B cell (primary cell): ENCODE data around the gene RXYLT1. TPM values are rescaled to one million over a fixed set of nuclear protein-coding genes. Genes with fewer than 3 reads are reported as not detected.
"Not testable (repeated sequence)": the region's sequence is repeated elsewhere in the genome, so short reads cannot be mapped to it uniquely, and the experiment has no call there.

ENCODE experiments used
- ATAC-seq: fragments of 200-7000 bp; cut with Tn5 transposase; one replicate; pipeline ENCODE4 v1.10.0; 2021; ENCODE audit warnings: low read depth, mild to moderate bottlenecking, moderate number of reproducible peaks, moderate library complexity
- CTCF ChIA-PET: fragments of 350-600 bp; sonication (Branson Sonifier 250); formaldehyde crosslinking; loops from one replicate; lab custom pipeline; 2021; ENCODE audit warnings: antibody characterized with exemption, inconsistent platforms; lab: Charles Lee
- POLR2A ChIA-PET: fragments of 350-600 bp; sonication (Branson Sonifier 250); formaldehyde crosslinking; loops from one replicate; lab custom pipeline; 2021; ENCODE audit warnings: antibody characterized with exemption; lab: Charles Lee
- DNase-seq: peaks from one replicate; pipeline ENCODE4 v3.0.0; 2013
- H2AFZ ChIP-seq: 2 replicates; pipeline ENCODE4 v1.6.1; 2012; ENCODE audit warnings: mild to moderate bottlenecking, low read depth, low read length; ENCODE audit not compliant: insufficient read depth, poor library complexity, severe bottlenecking
- H3K27ac ChIP-seq, 2 donors: 1 replicate in 1 of 2; 2 replicates in 1 of 2; pipeline ENCODE4 v1.5.1; 2012 to 2013; ENCODE audit warnings: low read length in 2 of 2, mild to moderate bottlenecking in 2 of 2, moderate library complexity in 1 of 2
- H3K27me3 ChIP-seq, 4 experiments: fragments of 200-600 bp in 1 of 4; sonication (generic) in 1 of 4; replicated peaks in 1 of 4; 1 replicate in 2 of 4; 2 replicates in 2 of 4; pipeline versions ENCODE4 v1.6.1 to v1.7.0; 2013 to 2016; ENCODE audit warnings: low read length in 3 of 4, mild to moderate bottlenecking in 2 of 4, mixed read lengths in 1 of 4, moderate library complexity in 1 of 4; ENCODE audit not compliant: insufficient read depth in 4 of 4, control insufficient read depth in 3 of 4; ENCODE audit errors: control extremely low read depth in 1 of 4
- H3K36me3 ChIP-seq, 2 experiments: replicated peaks in 1 of 2; 1 replicate in 1 of 2; 2 replicates in 1 of 2; pipeline versions ENCODE4 v1.6.1 to v1.7.1; 2013; ENCODE audit warnings: low read length in 1 of 2; ENCODE audit not compliant: insufficient read depth in 2 of 2, control insufficient read depth in 1 of 2; ENCODE audit errors: control extremely low read depth in 1 of 2, extremely low read depth in 1 of 2
- H3K4me1 ChIP-seq, 2 donors: fragments of 200-600 bp in 1 of 2; sonication (generic) in 1 of 2; 1 replicate in 1 of 2; 2 replicates in 1 of 2; pipeline versions ENCODE4 v1.5.1 to v1.6.1; 2013 to 2017; ENCODE audit warnings: low read length in 2 of 2; ENCODE audit not compliant: control insufficient read depth in 2 of 2, insufficient read depth in 2 of 2
- H3K4me2 ChIP-seq: replicated peaks from 2 replicates; pipeline ENCODE3; 2012; ENCODE audit warnings: mild to moderate bottlenecking, low read depth, low read length; ENCODE audit not compliant: poor library complexity, severe bottlenecking
- H3K4me3 ChIP-seq, 5 experiments: fragments of 200-600 bp in 1 of 5; sonication (generic) in 1 of 5; 1 replicate in 3 of 5; 2 replicates in 2 of 5; pipeline versions ENCODE4 v1.5.1 to v1.7.0; 2011 to 2016; ENCODE audit warnings: low read length in 4 of 5, mild to moderate bottlenecking in 4 of 5, low read depth in 2 of 5, control low read depth in 1 of 5, moderate library complexity in 1 of 5; ENCODE audit not compliant: insufficient read depth in 1 of 5; ENCODE audit errors: control extremely low read depth in 1 of 5, extremely low read depth in 1 of 5
- H3K79me2 ChIP-seq: fragments of 200-600 bp; sonication (generic); one replicate; pipeline ENCODE4 v1.6.0; 2016; ENCODE audit warnings: low read length; ENCODE audit not compliant: control insufficient read depth, insufficient read depth
- H3K9ac ChIP-seq: fragments of 200-600 bp; sonication (generic); 2 replicates; pipeline ENCODE4 v1.6.1; 2017; ENCODE audit warnings: mild to moderate bottlenecking, low read length, moderate library complexity
- H3K9me3 ChIP-seq, 3 donors: one replicate each; pipeline versions ENCODE4 v1.6.1 to v1.7.1; 2013; ENCODE audit warnings: low read length in 2 of 3; ENCODE audit not compliant: control insufficient read depth in 2 of 3, insufficient read depth in 1 of 3; ENCODE audit errors: control extremely low read depth in 1 of 3
- H4K20me1 ChIP-seq: 2 replicates; pipeline ENCODE4 v1.6.0; 2012; ENCODE audit warnings: mild to moderate bottlenecking, low read length; ENCODE audit not compliant: insufficient read depth, control insufficient read depth, poor library complexity, severe bottlenecking
- H3K27ac Mint-ChIP-seq: one replicate; pipeline ENCODE4 v1.8.0; 2021; ENCODE audit warnings: mixed read lengths
- H3K27me3 Mint-ChIP-seq: one replicate; pipeline ENCODE4 v1.8.0; 2021; ENCODE audit warnings: mixed read lengths
- H3K4me1 Mint-ChIP-seq: one replicate; pipeline ENCODE4 v1.8.0; 2021; ENCODE audit warnings: mixed read lengths
- H3K4me3 Mint-ChIP-seq: one replicate; pipeline ENCODE4 v1.8.0; 2021; ENCODE audit warnings: mixed read lengths
- H3K9me3 Mint-ChIP-seq: one replicate; pipeline ENCODE4 v1.8.0; 2022; ENCODE audit warnings: mixed read lengths; ENCODE audit not compliant: insufficient read depth
- EZH2 ChIP-seq: IDR thresholded peaks from 2 replicates; pipeline ENCODE4 v1.6.1; 2012; ENCODE audit warnings: borderline replicate concordance, low read depth, mild to moderate bottlenecking, moderate library complexity, low read length; ENCODE audit not compliant: insufficient read depth, poor library complexity, severe bottlenecking
- WGBS: methylation state at CpG from one replicate; pipeline ENCODE4 v1.1.5; 2013; ENCODE audit warnings: missing lambda C conversion rate; ENCODE audit not compliant: insufficient coverage; 5-methylcytosine and 5-hydroxymethylcytosine counted together
- intact Hi-C: fragments of 100-400 bp; cut with micrococcal nuclease; formaldehyde crosslinking; loops from one replicate; pipeline ENCODE4 v1.10.0; 2022
- polyA plus RNA-seq: library from polyadenylated mRNA; depleted of rRNA; stranded (reverse); fragments of >200 nt; gene quantifications from 2 replicates; pipeline ENCODE4 v1.2.3, GENCODE V29; 2012
- total RNA-seq, 2 donors: library from RNA; stranded (reverse); fragments of 120-200 nt in 1 of 2; gene quantifications; 1 replicate in 1 of 2; 2 replicates in 1 of 2; pipeline versions ENCODE4 v1.2.3 to v1.2.4, GENCODE V29; 2013 to 2022
- TF ChIP-seq, protein P1 (sequence below): fragments of 200-600 bp; IDR thresholded peaks from one replicate; pipeline ENCODE4 v1.8.0; 2022; ENCODE audit warnings: antibody characterized with exemption, mild to moderate bottlenecking

The RXYLT1 gene
- total and polyA plus RNA-seq, 2 donors (not counting 1 experiment from before 2014, with no cell fraction given) = 9.4 to 16.5 TPM

GRCh38 chr12:63841011-63841410, 61.3 kb downstream of the RXYLT1 start:
- ChIA-PET POLR2A (no interaction called here), CTCF (interaction anchor here (1.0 kb wide), 1 partner anchor 416 kb away, joined by 5 read pairs; no protein-coding TSS in a partner anchor)
- no peak overlapping the region for H3K27ac ChIP-seq
- ATAC-seq (no peak), DNase-seq (no peak)
- no peak overlapping the region for H3K4me3 ChIP-seq
- H3K4me2 ChIP-seq = no peak overlapping the region
- H3K9ac ChIP-seq = no peak overlapping the region
- H3K9me3 Mint-ChIP-seq = no peaks in the 10 kb centered on the region
- H3K4me1 ChIP-seq = peaks cover 8 to 13% of the 10 kb centered on the region in 2 donors
- no peak overlapping the region for H3K4me3 Mint-ChIP-seq
- 75% methylated on average over 1 of the region's 3 CpGs for WGBS
- peaks cover 0 to 5% (median 0%) of the 10 kb centered on the region in 3 donors for H3K9me3 ChIP-seq
- intact Hi-C loops = loop anchor here (5.0 to 10.0 kb wide), 2 partner anchors 564 to 611 kb away; partner anchors contain the start of genes TBK1 and XPOT
- H3K27ac Mint-ChIP-seq = no peak overlapping the region
- peaks cover 0 to 18% (median 10%) of the 10 kb centered on the region in 4 experiments for H3K27me3 ChIP-seq
- no peaks in the 10 kb centered on the region for H3K36me3 ChIP-seq
- peaks cover 28% of the 10 kb centered on the region for H3K27me3 Mint-ChIP-seq
- H4K20me1 ChIP-seq = no peaks in the 10 kb centered on the region
- no peaks in the 10 kb centered on the region for H3K79me2 ChIP-seq
- peak overlapping the region; percentile 6 for H2AFZ ChIP-seq
- TF ChIP-seq EZH2 = no peak
- TF ChIP-seq, protein P1, sequence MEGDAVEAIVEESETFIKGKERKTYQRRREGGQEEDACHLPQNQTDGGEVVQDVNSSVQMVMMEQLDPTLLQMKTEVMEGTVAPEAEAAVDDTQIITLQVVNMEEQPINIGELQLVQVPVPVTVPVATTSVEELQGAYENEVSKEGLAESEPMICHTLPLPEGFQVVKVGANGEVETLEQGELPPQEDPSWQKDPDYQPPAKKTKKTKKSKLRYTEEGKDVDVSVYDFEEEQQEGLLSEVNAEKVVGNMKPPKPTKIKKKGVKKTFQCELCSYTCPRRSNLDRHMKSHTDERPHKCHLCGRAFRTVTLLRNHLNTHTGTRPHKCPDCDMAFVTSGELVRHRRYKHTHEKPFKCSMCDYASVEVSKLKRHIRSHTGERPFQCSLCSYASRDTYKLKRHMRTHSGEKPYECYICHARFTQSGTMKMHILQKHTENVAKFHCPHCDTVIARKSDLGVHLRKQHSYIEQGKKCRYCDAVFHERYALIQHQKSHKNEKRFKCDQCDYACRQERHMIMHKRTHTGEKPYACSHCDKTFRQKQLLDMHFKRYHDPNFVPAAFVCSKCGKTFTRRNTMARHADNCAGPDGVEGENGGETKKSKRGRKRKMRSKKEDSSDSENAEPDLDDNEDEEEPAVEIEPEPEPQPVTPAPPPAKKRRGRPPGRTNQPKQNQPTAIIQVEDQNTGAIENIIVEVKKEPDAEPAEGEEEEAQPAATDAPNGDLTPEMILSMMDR = no peak
- peaks cover 11% of the 10 kb centered on the region for H3K4me1 Mint-ChIP-seq

DNA sequence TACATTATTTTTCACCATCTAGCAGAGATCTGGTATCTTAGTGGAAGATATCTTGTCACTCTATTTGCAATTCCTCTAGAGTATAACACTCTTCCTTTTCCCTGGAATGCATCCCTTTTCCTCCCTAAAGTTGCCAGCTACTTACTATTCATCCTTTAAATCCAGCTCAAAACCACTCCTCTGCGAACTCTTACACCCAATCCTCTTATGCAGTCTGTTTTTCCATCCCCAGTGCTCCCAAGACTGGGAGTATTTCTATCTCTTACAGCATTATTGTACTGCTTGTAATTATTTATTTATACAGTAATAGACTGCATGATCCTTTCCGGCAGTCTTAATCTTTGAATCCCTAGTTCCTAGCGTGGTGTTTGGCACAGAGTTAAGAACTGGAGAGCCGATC, 61.9 kb downstream of the RXYLT1 start:
- DNase-seq = no peak
- Mint-ChIP-seq H3K27ac (no peak overlapping the region), H3K9me3 (no peaks in the 10 kb centered on the region), H3K27me3 (peaks cover 33% of the 10 kb centered on the region), H3K4me1 (peaks cover 11% of the 10 kb centered on the region), H3K4me3 (peak overlapping the region; percentile 46)
- no peak for ATAC-seq
- Histone ChIP-seq H2AFZ (no peak overlapping the region), H3K4me1 (peaks cover 8 to 13% of the 10 kb centered on the region in 2 donors), H3K9me3 (peaks cover 0 to 5% (median 0%) of the 10 kb centered on the region in 3 donors), H3K4me3 (no peak overlapping the region), H4K20me1 (no peaks in the 10 kb centered on the region), H3K27me3 (peaks cover 0 to 18% (median 12%) of the 10 kb centered on the region in 4 experiments), H3K36me3 (no peaks in the 10 kb centered on the region), H3K4me2 (no peak overlapping the region), H3K79me2 (no peaks in the 10 kb centered on the region), H3K9ac (no peak overlapping the region), H3K27ac (no peak overlapping the region)
- ChIA-PET POLR2A (no interaction called here), CTCF (interaction anchor here (1.0 kb wide), 1 partner anchor 415 kb away, joined by 5 read pairs; no protein-coding TSS in a partner anchor)
- TF ChIP-seq, protein P1 = no peak
- TF ChIP-seq EZH2 = no peak
- WGBS = 100% methylated on average over 1 of the region's 4 CpGs
- intact Hi-C loops = loop anchor here (5.0 to 10.0 kb wide), 2 partner anchors 563 to 611 kb away; partner anchors contain the start of genes TBK1 and XPOT

- H3K4me2 ChIP-seq, H3K9me3 ChIP-seq, POLR2A ChIA-PET, H4K20me1 ChIP-seq, H3K36me3 ChIP-seq, H3K79me2 ChIP-seq, H3K9ac ChIP-seq, DNase-seq, H3K4me3 ChIP-seq, H3K9me3 Mint-ChIP-seq, H3K27ac ChIP-seq, ATAC-seq, H3K27ac Mint-ChIP-seq: not testable (repeated sequence)
- intact Hi-C loops = loop anchor here (5.0 to 10.0 kb wide), 2 partner anchors 562 to 610 kb away; partner anchors contain the start of genes TBK1 and XPOT
- Histone ChIP-seq H3K4me1 (peaks cover 8 to 13% of the 10 kb centered on the region in 2 donors), H3K27me3 (peaks cover 0 to 18% (median 13%) of the 10 kb centered on the region in 4 experiments), H2AFZ (peak overlapping the region; percentile 80)
- Mint-ChIP-seq H3K4me3 (peak overlapping the region; percentile 66), H3K4me1 (peaks cover 11% of the 10 kb centered on the region), H3K27me3 (peaks cover 35% of the 10 kb centered on the region)
- CTCF ChIA-PET = interaction anchor here (0.7 to 2.6 kb wide), 3 partner anchors 397 to 414 kb away, joined by 3 to 16 read pairs (median 7); no protein-coding TSS in a partner anchor
- WGBS = 96% methylated on average over 10 of the region's 17 CpGs
Measured at GRCh38 chr12:63842750-63843149, 63.0 kb downstream of the RXYLT1 start.
